Stomach (tissue), 9 donors: Measurements from ENCODE around the gene PPM1J. TPM values are rescaled to one million over a fixed set of nuclear protein-coding genes. Genes with fewer than 3 reads are reported as not detected.

Experiments
- DNase-seq, 2 donors: peaks; one replicate each; pipeline versions ENCODE4 v3.0.0 to v3.0.0-alpha.2; 2013 to 2019
- H3K27ac ChIP-seq, 5 donors: fragments of 200-600 bp in 4 of 5; sonication (generic) in 4 of 5; one replicate each; pipeline ENCODE4 v1.5.1; 2013 to 2019; ENCODE audit warnings: mild to moderate bottlenecking in 1 of 5, moderate library complexity in 1 of 5
- H3K27me3 ChIP-seq, 3 donors: fragments of 200-600 bp; sonication (generic); one replicate each; pipeline ENCODE4 v1.5.1; 2017 to 2019; ENCODE audit warnings: mixed run types in 1 of 3
- H3K36me3 ChIP-seq, 4 donors: fragments of 200-600 bp; sonication (generic); 1 replicate in 3 of 4; 2 replicates in 1 of 4; pipeline ENCODE4 v1.5.1; 2016 to 2019
- H3K4me1 ChIP-seq, 4 donors: fragments of 200-600 bp; sonication (generic); one replicate each; pipeline ENCODE4 v1.5.1; 2016 to 2019
- H3K4me3 ChIP-seq, 4 donors: fragments of 200-600 bp; sonication (generic) in 3 of 4; one replicate each; pipeline ENCODE4 v1.5.1; 2016 to 2019; ENCODE audit warnings: mild to moderate bottlenecking in 1 of 4
- H3K9me3 ChIP-seq, 4 donors: fragments of 200-600 bp; sonication (generic); one replicate each; pipeline ENCODE4 v1.5.1; 2016 to 2019
- EP300 ChIP-seq: sonication (generic); formaldehyde crosslinking; IDR thresholded peaks from one replicate; pipeline ENCODE4 v1.6.1; 2017; ENCODE audit warnings: antibody characterized with exemption
- POLR2A ChIP-seq, 4 donors: fragments of 450-650 bp; IDR thresholded peaks; one replicate each; pipeline ENCODE4 v1.6.1; 2016; ENCODE audit warnings: antibody characterized with exemption in 4 of 4, control low read depth in 2 of 4, mild to moderate bottlenecking in 1 of 4, moderate library complexity in 1 of 4
- POLR2AphosphoS5 ChIP-seq, 3 donors: sonication (generic); formaldehyde crosslinking; IDR thresholded peaks; one replicate each; pipeline ENCODE4 v1.6.1; 2016; ENCODE audit warnings: antibody characterized with exemption in 3 of 3
- WGBS, 5 donors: extraction: QIAGEN DNeasy Blood & Tissue Kit in 3 of 5; methylation state at CpG; one replicate each; pipeline versions ENCODE4 v1.1.5 to v1.1.7; 2013 to 2018; 5-methylcytosine and 5-hydroxymethylcytosine counted together
- intact Hi-C: fragments of 100-400 bp; cut with DNase I; formaldehyde crosslinking; loops from one replicate; pipeline ENCODE4 v1.15.1; 2023; ENCODE audit warnings: low total_unique reads
- polyA plus RNA-seq, 3 donors: library from polyadenylated mRNA; stranded (reverse); fragments of 200-250 nt; gene quantifications; one replicate each; pipeline ENCODE4 v1.2.3, GENCODE V29; 2013
- total RNA-seq, 5 donors: library from RNA; depleted of rRNA; stranded (reverse); fragments of >200 nt; gene quantifications; one replicate each; pipeline versions ENCODE4 v1.1.0 to v1.2.3, GENCODE V29; 2014 to 2016
- TF ChIP-seq, protein P1 (sequence below), 7 experiments: fragments of 450-650 bp in 4 of 7; fragments of 200-600 bp in 3 of 7; sonication (generic) in 3 of 7; IDR thresholded peaks; one replicate each; pipeline ENCODE4 v1.5.1; 2016 to 2019; ENCODE audit warnings: antibody characterized with exemption in 7 of 7, control low read depth in 2 of 7, mild to moderate bottlenecking in 1 of 7
- donor health status: healthy with polysubstance abuse.
- donor health status: Bipolar disorder and iron deficiency.
- donor health status: healthy.

The PPM1J gene
- total and polyA plus RNA-seq, 8 donors, result 0.50 to 4.0 (median 1.1) TPM; not detected in 4

DNA sequence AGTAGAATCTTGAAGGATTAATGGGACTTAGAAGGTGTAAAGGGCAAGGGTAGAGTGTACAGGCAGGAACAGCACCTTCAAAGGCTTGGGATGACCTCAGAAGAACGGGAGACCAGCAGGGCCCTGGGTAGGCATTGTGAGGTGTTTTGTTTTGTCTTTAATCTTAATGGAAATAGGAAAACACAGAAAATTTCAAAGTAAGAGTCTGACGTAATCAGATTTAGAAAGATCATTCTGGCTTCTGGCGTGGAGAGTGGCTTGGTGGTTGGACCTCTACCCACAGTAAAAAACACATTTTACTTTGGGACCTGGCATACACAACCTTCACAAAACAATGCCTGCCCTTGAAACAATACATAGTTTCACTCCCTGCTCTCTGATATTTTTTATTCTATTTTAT is 36.5 kb downstream of the PPM1J start:
- Histone ChIP-seq H3K9me3 (no peaks in the 10 kb centered on the region), H3K4me1 (peaks cover 11 to 22% (median 21%) of the 10 kb centered on the region in 4 donors), H3K27ac (no peak overlapping the region), H3K36me3 (peaks cover 0 to 4% (median 0%) of the 10 kb centered on the region in 4 donors), H3K4me3 (no peak overlapping the region), H3K27me3 (no peaks in the 10 kb centered on the region)
- no peak for DNase-seq
- 84 to 87% (median 86%) methylated on average over 3 of the region's 3 CpGs for WGBS, 5 donors
- intact Hi-C loops, result no loop called here
- TF ChIP-seq, protein P1, sequence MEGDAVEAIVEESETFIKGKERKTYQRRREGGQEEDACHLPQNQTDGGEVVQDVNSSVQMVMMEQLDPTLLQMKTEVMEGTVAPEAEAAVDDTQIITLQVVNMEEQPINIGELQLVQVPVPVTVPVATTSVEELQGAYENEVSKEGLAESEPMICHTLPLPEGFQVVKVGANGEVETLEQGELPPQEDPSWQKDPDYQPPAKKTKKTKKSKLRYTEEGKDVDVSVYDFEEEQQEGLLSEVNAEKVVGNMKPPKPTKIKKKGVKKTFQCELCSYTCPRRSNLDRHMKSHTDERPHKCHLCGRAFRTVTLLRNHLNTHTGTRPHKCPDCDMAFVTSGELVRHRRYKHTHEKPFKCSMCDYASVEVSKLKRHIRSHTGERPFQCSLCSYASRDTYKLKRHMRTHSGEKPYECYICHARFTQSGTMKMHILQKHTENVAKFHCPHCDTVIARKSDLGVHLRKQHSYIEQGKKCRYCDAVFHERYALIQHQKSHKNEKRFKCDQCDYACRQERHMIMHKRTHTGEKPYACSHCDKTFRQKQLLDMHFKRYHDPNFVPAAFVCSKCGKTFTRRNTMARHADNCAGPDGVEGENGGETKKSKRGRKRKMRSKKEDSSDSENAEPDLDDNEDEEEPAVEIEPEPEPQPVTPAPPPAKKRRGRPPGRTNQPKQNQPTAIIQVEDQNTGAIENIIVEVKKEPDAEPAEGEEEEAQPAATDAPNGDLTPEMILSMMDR (IDR thresholded peaks at IDR 0.05), result no peak
- no peak for TF ChIP-seq POLR2A (IDR thresholded peaks at IDR 0.05)
- TF ChIP-seq EP300, result no peak
- no peak for TF ChIP-seq POLR2AphosphoS5 (IDR thresholded peaks at IDR 0.05)

DNA sequence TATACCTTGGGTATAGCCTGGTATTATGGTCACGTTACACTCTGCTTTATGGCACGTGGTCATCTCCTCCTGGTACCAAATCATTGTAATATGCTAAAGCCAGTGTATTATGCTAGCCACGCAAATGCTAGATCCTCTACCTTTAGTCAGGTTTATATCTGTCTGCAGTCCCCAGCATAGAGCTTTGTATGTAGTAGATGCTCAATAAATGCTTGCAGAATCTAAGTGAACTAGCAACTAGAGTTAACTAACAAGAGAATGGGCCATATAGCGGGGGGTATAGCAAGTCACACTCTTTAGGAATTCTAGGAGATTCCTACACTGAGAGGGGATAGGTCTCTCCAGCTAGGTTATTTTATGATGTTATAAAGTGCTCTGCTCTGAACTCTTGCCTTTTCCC is 37.6 kb downstream of the PPM1J start:
- H3K27ac ChIP-seq, result no peak overlapping the region
- no peaks in the 10 kb centered on the region for H3K27me3 ChIP-seq
- peaks cover 11 to 28% (median 27%) of the 10 kb centered on the region in 4 donors for H3K4me1 ChIP-seq
- no peak for TF ChIP-seq POLR2A (IDR thresholded peaks at IDR 0.05)
- no peak for TF ChIP-seq EP300
- TF ChIP-seq, protein P1 (IDR thresholded peaks at IDR 0.05), result no peak
- no peak for TF ChIP-seq POLR2AphosphoS5 (IDR thresholded peaks at IDR 0.05)
- H3K36me3 ChIP-seq, result no peaks in the 10 kb centered on the region
- no peak overlapping the region for H3K4me3 ChIP-seq
- no peaks in the 10 kb centered on the region for H3K9me3 ChIP-seq
- 96 to 99% (median 98%) methylated on average over 4 of the region's 4 CpGs for WGBS, 5 donors
- DNase-seq, result no peak
- intact Hi-C loops, result no loop called here

DNA sequence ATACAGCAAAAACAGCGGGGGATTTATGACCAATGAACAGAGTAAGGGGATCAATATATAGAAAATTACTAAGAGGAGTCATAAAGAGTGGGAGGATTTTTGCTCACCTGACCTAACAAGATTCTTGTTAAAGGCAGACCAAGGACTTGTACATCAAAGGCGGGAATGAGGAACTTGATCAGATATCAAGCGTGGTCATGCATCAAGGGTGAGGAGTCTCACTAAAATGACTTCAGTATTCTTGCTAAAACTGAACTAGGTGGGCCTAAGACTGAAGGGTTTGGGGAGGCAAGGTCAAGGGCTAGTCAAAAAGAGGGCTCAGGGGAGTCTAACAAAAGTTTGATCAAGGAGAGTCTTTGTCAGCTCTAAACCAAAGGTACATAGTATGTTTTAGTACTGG is 38.6 kb downstream of the PPM1J start:
- Histone ChIP-seq H3K27me3 (no peaks in the 10 kb centered on the region), H3K36me3 (peaks cover under 1 to 7% (median 5%) of the 10 kb centered on the region in 4 donors), H3K27ac (no peak overlapping the region), H3K9me3 (no peaks in the 10 kb centered on the region), H3K4me1 (peaks cover 11 to 28% (median 27%) of the 10 kb centered on the region in 4 donors), H3K4me3 (no peak overlapping the region)
- no peak for TF ChIP-seq EP300
- TF ChIP-seq POLR2AphosphoS5 (IDR thresholded peaks at IDR 0.05), result no peak
- no peak for TF ChIP-seq POLR2A (IDR thresholded peaks at IDR 0.05)
- TF ChIP-seq, protein P1 (IDR thresholded peaks at IDR 0.05), result no peak
- no peak for DNase-seq
- intact Hi-C loops, result no loop called here
- 87 to 95% (median 89%) methylated on average over 3 of the region's 3 CpGs for WGBS, 5 donors

DNA sequence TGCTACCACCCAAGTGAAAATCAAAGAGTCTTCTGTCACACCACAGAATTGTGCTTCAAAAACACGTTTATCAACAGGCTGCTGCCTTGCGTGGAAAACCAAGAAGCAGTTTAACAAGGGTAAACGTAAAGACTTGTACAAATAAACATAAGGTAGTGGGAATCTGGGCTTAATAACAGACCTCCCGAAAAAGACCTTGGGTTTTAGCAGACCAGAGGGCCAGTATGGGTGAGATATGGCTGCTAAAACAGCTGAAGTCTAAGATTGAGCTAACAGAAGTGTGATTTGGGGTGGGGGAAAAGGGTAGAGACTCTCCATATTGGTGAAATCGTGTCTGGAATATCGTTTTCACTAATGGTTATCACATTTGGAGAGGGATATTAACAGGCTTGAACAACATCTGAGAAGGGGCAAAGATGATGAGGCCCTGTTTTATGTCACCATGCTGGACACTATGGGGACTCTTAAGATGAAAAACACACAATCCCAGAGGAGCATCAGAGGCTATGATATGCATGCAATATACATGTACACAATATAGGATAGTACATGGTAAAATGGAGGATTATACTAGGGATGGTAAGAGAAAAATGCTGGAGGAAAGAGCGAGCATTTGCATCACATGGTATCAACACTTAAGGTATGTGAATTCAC is 39.3 kb downstream of the PPM1J start:
- Histone ChIP-seq H3K27me3 (no peaks in the 10 kb centered on the region), H3K36me3 (peaks cover 8 to 14% (median 12%) of the 10 kb centered on the region in 4 donors), H3K4me1 (peaks cover 11 to 28% (median 27%) of the 10 kb centered on the region in 4 donors), H3K4me3 (peak overlapping the region; percentile 80 to 88 (median 84)), H3K27ac (peak overlapping the region; percentile 84 to 96 (median 95)), H3K9me3 (no peaks in the 10 kb centered on the region)
- WGBS, 5 donors, result 37 to 43% (median 41%) methylated on average over 7 of the region's 7 CpGs
- DNase-seq, result no peak
- TF ChIP-seq, protein P1 (IDR thresholded peaks at IDR 0.05), result no peak
- TF ChIP-seq POLR2A (IDR thresholded peaks at IDR 0.05) (no peak), POLR2AphosphoS5 (IDR thresholded peaks at IDR 0.05) (no peak), EP300 (no peak)
- intact Hi-C loops, result no loop called here
